ENCODE results near the gene PTPRD. TPM values are rescaled to one million over a fixed set of nuclear protein-coding genes. Genes with fewer than 3 reads are reported as not detected.

Gene PTPRD
- total and polyA plus RNA-seq, 9 of the 15 experiments (the other 6 are each of a cell fraction or from before 2014, with no cell fraction given) = 0.11 TPM; not detected in 8

DNA sequence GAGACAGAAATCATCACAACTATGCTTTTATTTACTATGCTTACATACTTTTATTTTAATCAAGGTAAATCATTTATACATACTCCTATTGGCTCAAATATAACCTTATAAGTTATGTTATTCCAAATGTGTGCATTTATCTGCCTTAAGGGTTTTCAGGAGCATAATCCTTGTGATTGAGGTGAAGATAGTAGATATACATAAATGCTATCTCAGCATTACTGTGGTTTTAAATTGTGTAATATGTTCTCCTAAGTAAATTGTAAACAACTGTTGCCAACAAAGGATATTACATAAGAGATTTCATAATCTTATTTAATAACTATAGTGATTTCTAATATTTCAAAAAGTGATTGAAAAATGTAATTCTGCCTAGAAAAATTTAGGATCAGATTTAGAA lies 1438.4 kb downstream of the PTPRD start (continued):
- TF ChIP-seq, protein P1, sequence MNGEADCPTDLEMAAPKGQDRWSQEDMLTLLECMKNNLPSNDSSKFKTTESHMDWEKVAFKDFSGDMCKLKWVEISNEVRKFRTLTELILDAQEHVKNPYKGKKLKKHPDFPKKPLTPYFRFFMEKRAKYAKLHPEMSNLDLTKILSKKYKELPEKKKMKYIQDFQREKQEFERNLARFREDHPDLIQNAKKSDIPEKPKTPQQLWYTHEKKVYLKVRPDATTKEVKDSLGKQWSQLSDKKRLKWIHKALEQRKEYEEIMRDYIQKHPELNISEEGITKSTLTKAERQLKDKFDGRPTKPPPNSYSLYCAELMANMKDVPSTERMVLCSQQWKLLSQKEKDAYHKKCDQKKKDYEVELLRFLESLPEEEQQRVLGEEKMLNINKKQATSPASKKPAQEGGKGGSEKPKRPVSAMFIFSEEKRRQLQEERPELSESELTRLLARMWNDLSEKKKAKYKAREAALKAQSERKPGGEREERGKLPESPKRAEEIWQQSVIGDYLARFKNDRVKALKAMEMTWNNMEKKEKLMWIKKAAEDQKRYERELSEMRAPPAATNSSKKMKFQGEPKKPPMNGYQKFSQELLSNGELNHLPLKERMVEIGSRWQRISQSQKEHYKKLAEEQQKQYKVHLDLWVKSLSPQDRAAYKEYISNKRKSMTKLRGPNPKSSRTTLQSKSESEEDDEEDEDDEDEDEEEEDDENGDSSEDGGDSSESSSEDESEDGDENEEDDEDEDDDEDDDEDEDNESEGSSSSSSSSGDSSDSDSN (IDR thresholded peaks at IDR 0.05; ENCODE audit: borderline replicate concordance in 1 of 2, low read depth in 2 of 2, low read length in 2 of 2) = no peak
- TF ChIP-seq ZNF551 (CRISPR knock-in tag; IDR thresholded peaks at IDR 0.05) (no peak), HEY1 (CRISPR knock-in tag; IDR thresholded peaks at IDR 0.05; ENCODE audit: borderline replicate concordance) (no peak)

DNA sequence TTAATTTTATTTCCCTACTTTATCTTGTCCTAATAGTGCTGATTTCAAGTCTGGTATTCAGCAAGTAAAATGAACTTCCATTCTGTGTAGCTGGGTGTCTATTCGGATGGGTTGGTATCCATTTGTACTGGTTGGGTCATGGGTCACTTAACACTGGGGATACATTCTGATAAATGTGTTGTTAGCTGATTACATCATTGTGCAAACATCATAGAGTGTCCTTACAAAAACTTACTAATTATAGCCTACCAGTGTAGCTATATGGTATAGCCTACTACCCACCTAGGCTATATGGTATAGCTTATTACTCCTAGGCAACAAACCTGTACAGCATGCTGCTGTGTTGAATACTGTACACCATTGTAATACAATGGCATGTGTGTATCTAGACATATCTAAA lies 1439.5 kb downstream of the PTPRD start:
- ChIA-PET POLR2A (no interaction called here), CTCF (ENCODE audit: low intra/inter-chr PET ratio) (no interaction called here)
- no peak for ATAC-seq
- H3K4me3 ChIP-seq = no peak overlapping the region
- no peaks in the 10 kb centered on the region for H3K27me3 ChIP-seq (ENCODE audit: control insufficient read depth in 2 of 2, insufficient read depth in 2 of 2, low read length in 2 of 2)
- no peaks in the 10 kb centered on the region for H3K4me1 ChIP-seq (replicated peaks in 1 of 2; ENCODE audit: control insufficient read depth in 2 of 2, insufficient read depth in 2 of 2, low read length in 2 of 2)
- in situ Hi-C loops (cut with MboI) (no loop called here), intact Hi-C loops (cut with micrococcal nuclease) (no loop called here)
- no peaks in the 10 kb centered on the region for H3K9me3 ChIP-seq (replicated peaks; ENCODE audit: control insufficient read depth, insufficient read depth, low read depth, low read length)
- H2AFZ ChIP-seq (ENCODE audit: low read depth, low read length) = no peak overlapping the region
- no peak overlapping the region for H3K4me2 ChIP-seq (ENCODE audit: insufficient read depth, low read length)
- H3K27ac ChIP-seq (ENCODE audit: extremely low read depth, low read depth, low read length) = no peak overlapping the region
- H4K20me1 ChIP-seq (replicated peaks; ENCODE audit: control insufficient read depth, insufficient read depth, low read length) = no peaks in the 10 kb centered on the region
- H3K36me3 ChIP-seq (ENCODE audit: control insufficient read depth, insufficient read depth, low read length) = no peaks in the 10 kb centered on the region
- BruUV-seq (replicated peaks) = no TSS peak
- DNase-seq (ENCODE audit: extremely low read depth in 1 of 4, low spot score in 3 of 4) = no peak
- FAIRE-seq = no peak
- H3K9ac ChIP-seq (ENCODE audit: insufficient read depth in 1 of 2, low read depth in 2 of 2, low read length in 2 of 2) = no peak overlapping the region
- H3K79me2 ChIP-seq (ENCODE audit: control insufficient read depth, insufficient read depth, low read length) = no peaks in the 10 kb centered on the region
- H3K9me1 ChIP-seq (ENCODE audit: control insufficient read depth, insufficient read depth, low read length) = no peaks in the 10 kb centered on the region
- WGBS (ENCODE audit: insufficient coverage, low coverage, missing lambda C conversion rate) = 0% methylated on average over 1 of the region's 1 CpG
- TF ChIP-seq RBM39 (optimal IDR thresholded peaks at IDR 0.05; ENCODE audit: low read depth, low read length) = no peak
- TF ChIP-seq SOX6 (IDR thresholded peaks at IDR 0.05) = no peak
- TF ChIP-seq ZKSCAN8 (CRISPR knock-in tag; IDR thresholded peaks at IDR 0.05) = no peak
- no peak for TF ChIP-seq LARP7 (IDR thresholded peaks at IDR 0.05)
- no peak for TF ChIP-seq DDX20 (tag; IDR thresholded peaks at IDR 0.05; ENCODE audit: low read depth)
- TF ChIP-seq HDAC1 (IDR thresholded peaks at IDR 0.05) = no peak
- no peak for TF ChIP-seq ZNF224 (CRISPR knock-in tag; IDR thresholded peaks at IDR 0.05)
- TF ChIP-seq ZC3H8 (IDR thresholded peaks at IDR 0.05) = no peak
- no peak for TF ChIP-seq ZFP30 (CRISPR knock-in tag; IDR thresholded peaks at IDR 0.05; ENCODE audit: borderline replicate concordance)
- TF ChIP-seq, protein P2, sequence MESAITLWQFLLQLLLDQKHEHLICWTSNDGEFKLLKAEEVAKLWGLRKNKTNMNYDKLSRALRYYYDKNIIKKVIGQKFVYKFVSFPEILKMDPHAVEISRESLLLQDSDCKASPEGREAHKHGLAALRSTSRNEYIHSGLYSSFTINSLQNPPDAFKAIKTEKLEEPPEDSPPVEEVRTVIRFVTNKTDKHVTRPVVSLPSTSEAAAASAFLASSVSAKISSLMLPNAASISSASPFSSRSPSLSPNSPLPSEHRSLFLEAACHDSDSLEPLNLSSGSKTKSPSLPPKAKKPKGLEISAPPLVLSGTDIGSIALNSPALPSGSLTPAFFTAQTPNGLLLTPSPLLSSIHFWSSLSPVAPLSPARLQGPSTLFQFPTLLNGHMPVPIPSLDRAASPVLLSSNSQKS (CRISPR knock-in tag; IDR thresholded peaks at IDR 0.05) = no peak
- TF ChIP-seq, protein P3, sequence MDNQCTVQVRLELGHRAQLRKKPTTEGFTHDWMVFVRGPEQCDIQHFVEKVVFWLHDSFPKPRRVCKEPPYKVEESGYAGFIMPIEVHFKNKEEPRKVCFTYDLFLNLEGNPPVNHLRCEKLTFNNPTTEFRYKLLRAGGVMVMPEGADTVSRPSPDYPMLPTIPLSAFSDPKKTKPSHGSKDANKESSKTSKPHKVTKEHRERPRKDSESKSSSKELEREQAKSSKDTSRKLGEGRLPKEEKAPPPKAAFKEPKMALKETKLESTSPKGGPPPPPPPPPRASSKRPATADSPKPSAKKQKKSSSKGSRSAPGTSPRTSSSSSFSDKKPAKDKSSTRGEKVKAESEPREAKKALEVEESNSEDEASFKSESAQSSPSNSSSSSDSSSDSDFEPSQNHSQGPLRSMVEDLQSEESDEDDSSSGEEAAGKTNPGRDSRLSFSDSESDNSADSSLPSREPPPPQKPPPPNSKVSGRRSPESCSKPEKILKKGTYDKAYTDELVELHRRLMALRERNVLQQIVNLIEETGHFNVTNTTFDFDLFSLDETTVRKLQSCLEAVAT (IDR thresholded peaks at IDR 0.05) = no peak
- no peak for TF ChIP-seq SMAD1 (IDR thresholded peaks at IDR 0.05; ENCODE audit: low read depth, low read length, partially characterized antibody)
- TF ChIP-seq TARDBP (IDR thresholded peaks at IDR 0.05) = no peak
- TF ChIP-seq ZFX (CRISPR knock-in tag; IDR thresholded peaks at IDR 0.05) = no peak
- TF ChIP-seq ZBTB17 (CRISPR knock-in tag; IDR thresholded peaks at IDR 0.05) = no peak
- no peak for TF ChIP-seq GATA2 (CRISPR knock-in tag; IDR thresholded peaks at IDR 0.05)
- TF ChIP-seq MXI1 (IDR thresholded peaks at IDR 0.05; ENCODE audit: low read depth, low read length) = no peak
